ENCODE measurements around the gene C1R. TPM values are rescaled to one million over a fixed set of nuclear protein-coding genes. Genes with fewer than 3 reads are reported as not detected.

Gene C1R
- total RNA-seq (100 to 1,000 TPM; 188 to 421 (median 289) TPM), polyA plus RNA-seq (100 to 1,000 TPM in 2 of 3 donors, 10 to 100 TPM in 1; 91.8 to 183 (median 154) TPM)
- long read RNA-seq, donor 1, transcript C1R-215 (11 exons, 2,508 nt): major isoform, 5 of 14 reads
- long read RNA-seq, donor 1, partial matches to known transcripts: 6 of 14 reads
- long read RNA-seq, donor 1, other reads (novel, unspliced or antisense): 0 of 14 reads
- long read RNA-seq, donor 2, transcript C1R-215 (11 exons, 2,508 nt): major isoform, 14 of 16 reads
- long read RNA-seq, donor 2, partial matches to known transcripts: 0 of 16 reads
- long read RNA-seq, donor 2, other reads (novel, unspliced or antisense): 0 of 16 reads

DNA sequence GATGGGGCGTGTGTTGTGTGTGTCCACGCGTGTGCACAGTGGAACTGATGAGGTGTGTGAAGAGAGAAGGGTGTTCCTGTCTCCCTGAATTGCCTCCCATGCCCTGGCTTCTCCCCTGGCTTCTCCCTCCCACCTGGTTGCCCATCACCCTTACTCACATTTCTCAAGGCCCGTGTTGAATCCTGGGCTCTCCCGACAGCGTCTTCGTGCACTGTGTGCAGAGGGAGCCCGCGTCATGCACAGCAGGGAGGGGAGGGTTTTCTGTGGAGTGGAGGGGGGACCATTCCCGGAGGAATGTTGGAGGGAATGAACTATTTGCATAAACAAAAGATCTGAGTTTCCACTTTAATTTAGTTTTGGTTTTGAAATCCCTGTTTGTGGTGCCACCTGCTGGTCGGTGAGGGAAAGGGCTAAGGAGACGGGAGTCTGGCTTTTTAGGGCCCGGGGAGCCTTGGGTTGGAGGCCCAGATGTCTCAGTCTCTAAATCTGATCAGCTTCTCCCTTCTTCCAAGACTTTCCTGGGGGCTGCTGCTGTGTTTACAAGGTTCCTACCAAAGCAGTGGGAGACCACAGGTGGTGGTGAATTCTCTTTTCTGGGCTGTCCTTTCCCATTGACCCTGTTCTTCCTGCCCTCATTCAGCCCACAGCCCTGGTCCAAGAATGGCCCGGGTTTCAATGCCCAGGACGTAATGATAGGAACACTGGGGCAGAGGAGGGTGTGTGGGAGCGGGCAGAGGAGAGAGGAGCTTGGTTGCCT is at the start of gene C1R:
Gene C1R (minus strand): TSS at position 217 of the 757 bp plus-strand sequence. CDS start 57 bp downstream, at position 160.
- 15 to 31% (median 27%) methylated on average over 16 of the region's 16 CpGs for WGBS, 5 donors
- intact Hi-C loops (cut with DNase I; ENCODE audit: low total_unique reads): loop anchor here (10.0 kb wide), 1 partner anchor 78 kb away; the partner anchor contains the start of gene LPCAT3

DNA sequence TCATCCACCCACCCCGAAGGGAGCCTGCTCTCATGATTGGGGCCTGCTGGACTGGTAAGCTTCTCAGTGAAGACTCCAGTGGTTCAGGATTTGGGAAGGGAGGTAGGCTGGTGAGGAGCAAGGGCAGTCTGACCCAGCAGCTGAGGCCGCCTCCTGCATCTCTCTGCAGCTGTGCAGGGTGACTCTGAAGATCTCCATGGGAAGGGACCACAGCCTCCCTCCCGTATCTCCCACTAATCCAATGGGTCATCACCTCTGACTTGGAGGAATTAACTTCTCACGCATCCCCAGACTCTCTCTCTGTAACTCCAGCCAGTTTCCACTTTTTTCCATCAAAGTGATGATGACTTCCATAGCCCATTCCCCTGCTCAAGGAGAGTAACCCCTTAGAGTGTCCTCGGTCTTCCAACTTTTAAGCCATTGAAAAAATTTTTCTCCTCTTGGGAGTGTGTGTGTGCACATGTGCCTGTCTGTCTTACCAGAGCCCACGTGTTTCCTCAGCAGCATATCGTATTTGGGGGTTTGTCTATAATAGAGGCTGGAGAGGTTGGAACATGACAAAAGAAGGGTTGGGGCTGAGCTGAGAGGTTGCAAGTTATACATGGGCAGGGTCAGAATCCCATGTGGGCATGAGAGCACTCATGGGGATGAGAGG is 49.2 kb upstream of the C1R start:
- Histone ChIP-seq H3K4me1 (peaks cover 0 to 19% (median 3%) of the 10 kb centered on the region in 6 donors), H3K27ac (no peak overlapping the region), H3K4me3 (no peak overlapping the region), H3K9me3 (no peaks in the 10 kb centered on the region), H3K36me3 (peaks cover 0 to 92% (median 29%) of the 10 kb centered on the region in 6 donors), H3K27me3 (replicated peaks in 1 of 7) (no peaks in the 10 kb centered on the region)
- DNase-seq: peak; percentile 28
- 86 to 97% (median 91%) methylated on average over 6 to 7 of the region's 7 CpGs for WGBS, 5 donors
- intact Hi-C loops (cut with DNase I; ENCODE audit: low total_unique reads): no loop called here
- TF ChIP-seq POLR2AphosphoS5 (IDR thresholded peaks at IDR 0.05) (peak in 1 of 3 donors; percentile 11), POLR2A (IDR thresholded peaks at IDR 0.05) (no peak)

More for the DNA sequence above, at the start of gene C1R:
- Histone ChIP-seq H3K36me3 (peaks cover 0 to 41% (median 4%) of the 10 kb centered on the region in 6 donors), H3K4me3 (peak within 1 kb of the TSS; percentile 36 to 71 (median 49)), H3K27me3 (replicated peaks in 1 of 7) (no peaks in the 10 kb centered on the region), H3K4me1 (peaks cover 0 to 58% (median 25%) of the 10 kb centered on the region in 6 donors), H3K9me3 (no peaks in the 10 kb centered on the region), H3K27ac (peak within 1 kb of the TSS; percentile 27 to 82 (median 76))
- peak; percentile 86 for DNase-seq
- TF ChIP-seq, protein P1, sequence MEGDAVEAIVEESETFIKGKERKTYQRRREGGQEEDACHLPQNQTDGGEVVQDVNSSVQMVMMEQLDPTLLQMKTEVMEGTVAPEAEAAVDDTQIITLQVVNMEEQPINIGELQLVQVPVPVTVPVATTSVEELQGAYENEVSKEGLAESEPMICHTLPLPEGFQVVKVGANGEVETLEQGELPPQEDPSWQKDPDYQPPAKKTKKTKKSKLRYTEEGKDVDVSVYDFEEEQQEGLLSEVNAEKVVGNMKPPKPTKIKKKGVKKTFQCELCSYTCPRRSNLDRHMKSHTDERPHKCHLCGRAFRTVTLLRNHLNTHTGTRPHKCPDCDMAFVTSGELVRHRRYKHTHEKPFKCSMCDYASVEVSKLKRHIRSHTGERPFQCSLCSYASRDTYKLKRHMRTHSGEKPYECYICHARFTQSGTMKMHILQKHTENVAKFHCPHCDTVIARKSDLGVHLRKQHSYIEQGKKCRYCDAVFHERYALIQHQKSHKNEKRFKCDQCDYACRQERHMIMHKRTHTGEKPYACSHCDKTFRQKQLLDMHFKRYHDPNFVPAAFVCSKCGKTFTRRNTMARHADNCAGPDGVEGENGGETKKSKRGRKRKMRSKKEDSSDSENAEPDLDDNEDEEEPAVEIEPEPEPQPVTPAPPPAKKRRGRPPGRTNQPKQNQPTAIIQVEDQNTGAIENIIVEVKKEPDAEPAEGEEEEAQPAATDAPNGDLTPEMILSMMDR (IDR thresholded peaks at IDR 0.05 in 8 of 11, conservative IDR thresholded peaks at IDR 0.05 in 3 of 11): peak; percentile 79 to 96 (median 93)
- peak in 2 of 3 donors; percentile 68 to 71 for TF ChIP-seq POLR2AphosphoS5 (IDR thresholded peaks at IDR 0.05)
- TF ChIP-seq POLR2A (IDR thresholded peaks at IDR 0.05): no peak

DNA sequence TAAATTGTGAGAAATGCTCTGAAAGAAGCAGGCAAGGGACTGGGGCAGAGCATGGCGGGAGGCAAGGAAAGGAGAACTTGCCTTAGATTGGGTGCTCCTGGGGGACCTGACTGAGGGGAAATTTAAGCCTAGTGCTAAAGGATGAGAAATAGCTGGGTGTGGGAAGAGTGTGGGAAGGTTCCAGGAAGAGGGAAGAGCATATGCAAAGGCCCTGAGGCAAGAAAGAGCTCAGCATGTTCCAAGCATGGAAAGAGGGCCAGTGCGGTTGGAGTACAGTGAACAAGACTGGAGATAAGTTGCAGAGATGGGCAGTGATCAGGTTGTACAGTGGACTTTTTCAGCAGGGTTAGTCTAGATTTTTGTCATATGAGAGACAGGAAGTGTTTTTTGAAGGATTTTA is 47.0 kb upstream of the C1R start:
- H3K9me3 ChIP-seq: no peaks in the 10 kb centered on the region
- no peak for DNase-seq
- peaks cover 0 to 98% (median 38%) of the 10 kb centered on the region in 6 donors for H3K36me3 ChIP-seq
- H3K27ac ChIP-seq: no peak overlapping the region
- no peak overlapping the region for H3K4me3 ChIP-seq
- intact Hi-C loops (cut with DNase I; ENCODE audit: low total_unique reads): no loop called here
- WGBS, 5 donors: 80 to 99% (median 98%) methylated on average over 2 of the region's 2 CpGs
- TF ChIP-seq POLR2A (IDR thresholded peaks at IDR 0.05): no peak
- TF ChIP-seq POLR2AphosphoS5 (IDR thresholded peaks at IDR 0.05): no peak
- TF ChIP-seq, protein P1 (IDR thresholded peaks at IDR 0.05 in 8 of 11, conservative IDR thresholded peaks at IDR 0.05 in 3 of 11): no peak
- H3K4me1 ChIP-seq: peaks cover 0 to 21% (median 3%) of the 10 kb centered on the region in 6 donors
- no peaks in the 10 kb centered on the region for H3K27me3 ChIP-seq (replicated peaks in 1 of 7)

DNA sequence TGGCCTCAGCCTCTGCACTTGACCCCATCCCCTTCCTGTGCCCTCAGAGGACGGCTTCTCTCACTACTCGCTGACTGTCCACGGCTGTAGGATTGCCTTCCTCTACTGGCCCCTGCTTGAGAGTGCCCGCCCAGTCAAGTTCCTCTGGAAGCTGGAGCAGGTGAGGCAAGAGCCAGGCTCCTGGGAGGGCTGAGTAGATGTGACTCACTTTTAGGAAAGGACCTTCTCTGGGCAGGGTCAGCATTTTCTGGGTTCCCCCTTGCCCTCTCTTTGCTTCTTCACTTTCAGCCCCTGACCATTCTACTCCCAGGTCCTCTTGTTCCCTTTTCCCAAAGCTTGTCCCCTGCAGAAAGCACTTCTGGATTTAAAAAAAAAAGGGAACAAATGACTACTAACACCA is 45.7 kb upstream of the C1R start:
- Histone ChIP-seq H3K4me3 (no peak overlapping the region), H3K27me3 (replicated peaks in 1 of 7) (no peaks in the 10 kb centered on the region), H3K27ac (no peak overlapping the region), H3K4me1 (peaks cover 0 to 21% (median 3%) of the 10 kb centered on the region in 6 donors), H3K36me3 (peaks cover 0 to 100% (median 46%) of the 10 kb centered on the region in 6 donors), H3K9me3 (no peaks in the 10 kb centered on the region)
- DNase-seq: peak; percentile 64
- 51 to 68% (median 57%) methylated on average over 4 of the region's 4 CpGs for WGBS, 5 donors
- TF ChIP-seq, protein P1 (IDR thresholded peaks at IDR 0.05 in 8 of 11, conservative IDR thresholded peaks at IDR 0.05 in 3 of 11): no peak
- peak in 1 of 3 donors; percentile 16 for TF ChIP-seq POLR2AphosphoS5 (IDR thresholded peaks at IDR 0.05)
- intact Hi-C loops (cut with DNase I; ENCODE audit: low total_unique reads): no loop called here
